ENCODE measurements around the gene SPOCK1. TPM values are rescaled to one million over a fixed set of nuclear protein-coding genes. Genes with fewer than 3 reads are reported as not detected.

The SPOCK1 gene
- total and polyA plus RNA-seq, 7 donors = 4.2 to 52.7 (median 16.0) TPM

GRCh38 chr5:137199201-137199600 is 299.9 kb downstream of the SPOCK1 start:
- TF ChIP-seq CTCF (IDR thresholded peaks at IDR 0.05) = no peak
- Histone ChIP-seq H3K9me3 (no peaks in the 10 kb centered on the region), H3K27ac (no peak overlapping the region), H3K36me3 (ENCODE audit: insufficient read depth in 1 of 2, low read depth in 1 of 2) (no peaks in the 10 kb centered on the region), H3K4me1 (no peaks in the 10 kb centered on the region), H3K4me3 (no peak overlapping the region), H3K27me3 (ENCODE audit: insufficient read depth in 3 of 3, low read length in 2 of 3) (no peaks in the 10 kb centered on the region)
- ATAC-seq (no peak), DNase-seq (no peak)
- 89 to 93% (median 90%) methylated on average over 6 of the region's 6 CpGs for WGBS, 3 donors
- intact Hi-C loops (cut with DNase I) = no loop called here

- Histone ChIP-seq H3K9me3 (no peaks in the 10 kb centered on the region), H3K4me3 (no peak overlapping the region), H3K27ac (no peak overlapping the region), H3K36me3 (ENCODE audit: insufficient read depth in 1 of 2, low read depth in 1 of 2) (no peaks in the 10 kb centered on the region), H3K4me1 (no peaks in the 10 kb centered on the region), H3K27me3 (ENCODE audit: insufficient read depth in 3 of 3, low read length in 2 of 3) (no peaks in the 10 kb centered on the region)
- DNase-seq (no peak), ATAC-seq (peak in 1 of 4 donors; percentile 23)
- TF ChIP-seq CTCF (IDR thresholded peaks at IDR 0.05) = no peak
- intact Hi-C loops (cut with DNase I) = no loop called here
- WGBS, 3 donors = 74 to 85% (median 82%) methylated on average over 2 of the region's 2 CpGs
Observed at GRCh38 chr5:137195483-137195882, 303.6 kb downstream of the SPOCK1 start.

- no peaks in the 10 kb centered on the region for H3K36me3 ChIP-seq (ENCODE audit: insufficient read depth in 1 of 2, low read depth in 1 of 2)
- WGBS, 3 donors = 69 to 83% (median 70%) methylated on average over 7 to 8 of the region's 8 CpGs
- DNase-seq = no peak
- no peak for TF ChIP-seq CTCF (IDR thresholded peaks at IDR 0.05)
- no peaks in the 10 kb centered on the region for H3K4me1 ChIP-seq
- intact Hi-C loops (cut with DNase I) = no loop called here
- H3K27ac ChIP-seq = no peak overlapping the region
- no peak for ATAC-seq
- H3K9me3 ChIP-seq = no peaks in the 10 kb centered on the region
- no peak overlapping the region for H3K4me3 ChIP-seq
- H3K27me3 ChIP-seq (ENCODE audit: insufficient read depth in 3 of 3, low read length in 2 of 3) = no peaks in the 10 kb centered on the region
Observed at GRCh38 chr5:137194300-137194699, 304.8 kb downstream of the SPOCK1 start.

GRCh38 chr5:137192293-137192743 is 306.8 kb downstream of the SPOCK1 start:
- Histone ChIP-seq H3K27me3 (ENCODE audit: insufficient read depth in 3 of 3, low read length in 2 of 3) (peaks cover 0 to 2% (median 0%) of the 10 kb centered on the region in 3 donors), H3K4me3 (no peak overlapping the region), H3K27ac (no peak overlapping the region), H3K36me3 (ENCODE audit: insufficient read depth in 1 of 2, low read depth in 1 of 2) (no peaks in the 10 kb centered on the region), H3K4me1 (no peaks in the 10 kb centered on the region), H3K9me3 (no peaks in the 10 kb centered on the region)
- TF ChIP-seq CTCF (IDR thresholded peaks at IDR 0.05) = no peak
- intact Hi-C loops (cut with DNase I) = no loop called here
- DNase-seq (no peak), ATAC-seq (peak in 1 of 4 donors; percentile 70)
- WGBS, 3 donors = 54 to 71% (median 55%) methylated on average over 3 of the region's 3 CpGs

GRCh38 chr5:137191179-137191578 is 307.9 kb downstream of the SPOCK1 start:
- WGBS, 3 donors = 45 to 50% (median 46%) methylated on average over 2 of the region's 2 CpGs
- no peaks in the 10 kb centered on the region for H3K36me3 ChIP-seq (ENCODE audit: insufficient read depth in 1 of 2, low read depth in 1 of 2)
- ATAC-seq = no peak

More at GRCh38 chr5:137191179-137191578, 307.9 kb downstream of the SPOCK1 start:
- intact Hi-C loops (cut with DNase I) = no loop called here
- Histone ChIP-seq H3K9me3 (no peaks in the 10 kb centered on the region), H3K27me3 (ENCODE audit: insufficient read depth in 3 of 3, low read length in 2 of 3) (peaks cover 0 to 3% (median 0%) of the 10 kb centered on the region in 3 donors), H3K4me3 (no peak overlapping the region), H3K27ac (no peak overlapping the region), H3K4me1 (no peaks in the 10 kb centered on the region)
- no peak for TF ChIP-seq CTCF (IDR thresholded peaks at IDR 0.05)
- no peak for DNase-seq
